NCI-H524 treated with DMSO at 0.1 percent for 48 hours (cell line): ENCODE data around the gene IL17B.

ENCODE experiments used
- DNase-seq: peaks from one replicate; lab custom pipeline; 2025; lab: John Stamatoyannopoulos, UW

IL17B gene

DNA sequence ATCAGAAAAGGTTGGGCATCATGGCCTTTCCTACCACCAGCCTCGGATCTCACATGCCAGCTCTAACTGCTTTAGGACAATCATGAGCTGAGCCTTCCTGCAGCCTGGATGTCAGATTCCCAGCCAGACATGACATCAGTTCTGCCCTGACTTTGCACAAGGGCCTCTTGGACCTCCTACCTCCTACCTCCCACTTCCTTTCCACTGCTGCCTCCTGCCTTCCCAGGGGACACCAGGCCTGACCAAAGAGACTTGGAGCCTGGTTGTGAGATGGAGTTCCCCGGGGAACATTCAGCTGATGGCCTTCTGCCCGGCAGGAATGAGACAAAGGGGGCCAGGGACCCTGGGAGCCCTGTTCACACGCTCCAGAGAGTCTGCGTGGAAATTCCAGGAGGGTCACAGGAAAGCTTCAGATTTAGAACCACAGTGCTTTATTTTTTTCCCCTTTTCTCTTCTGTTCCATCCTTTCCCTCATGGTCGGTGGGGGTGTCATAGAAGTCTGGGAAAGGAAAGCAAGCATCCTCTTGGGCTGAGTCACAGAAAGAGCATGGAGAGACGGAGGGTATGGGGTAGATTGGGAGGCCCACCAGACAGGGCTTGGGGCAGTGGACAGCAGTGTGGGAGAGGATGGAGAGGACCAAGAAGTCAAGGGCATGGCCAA lies 35.4 kb upstream of the IL17B start:
- no peak for DNase-seq

DNA sequence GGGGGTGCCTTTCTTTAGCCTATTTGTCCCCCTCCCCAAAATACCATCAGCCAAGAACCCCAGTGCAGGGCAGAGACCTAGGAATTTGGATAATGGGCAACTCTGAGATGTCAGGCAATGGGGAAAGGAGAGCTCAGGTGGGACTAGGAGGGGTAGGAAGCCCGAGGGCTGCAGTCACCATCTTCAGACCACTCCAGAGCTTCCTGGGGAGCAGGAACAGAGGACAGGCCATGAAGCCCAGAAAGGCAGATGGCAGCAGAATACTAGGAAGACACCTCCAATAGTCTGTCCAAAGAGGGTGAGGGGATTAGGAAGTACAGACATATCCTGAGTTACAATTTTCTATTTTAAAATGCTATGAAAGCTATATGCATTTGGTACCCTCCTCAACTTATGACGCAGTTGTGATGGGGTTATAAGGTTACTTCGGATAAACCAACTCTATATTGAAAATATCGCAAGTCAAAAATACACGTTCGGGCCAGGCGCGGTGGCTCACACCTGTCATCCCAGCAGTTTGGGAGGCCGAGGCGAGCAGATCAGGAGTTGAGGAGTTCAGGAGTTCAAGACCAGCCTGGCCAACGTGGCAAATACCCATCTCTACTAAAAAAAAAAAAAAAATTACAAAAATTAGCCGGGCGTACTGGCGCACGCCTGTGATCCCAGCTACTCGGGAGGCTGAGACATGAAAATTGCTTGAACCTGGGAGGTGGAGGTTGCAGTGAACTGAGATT lies 34.6 kb upstream of the IL17B start:
- no peak for DNase-seq

- DNase-seq = no peak
Observed at GRCh38 chr5:149412783-149413476, 33.8 kb upstream of the IL17B start.

DNA sequence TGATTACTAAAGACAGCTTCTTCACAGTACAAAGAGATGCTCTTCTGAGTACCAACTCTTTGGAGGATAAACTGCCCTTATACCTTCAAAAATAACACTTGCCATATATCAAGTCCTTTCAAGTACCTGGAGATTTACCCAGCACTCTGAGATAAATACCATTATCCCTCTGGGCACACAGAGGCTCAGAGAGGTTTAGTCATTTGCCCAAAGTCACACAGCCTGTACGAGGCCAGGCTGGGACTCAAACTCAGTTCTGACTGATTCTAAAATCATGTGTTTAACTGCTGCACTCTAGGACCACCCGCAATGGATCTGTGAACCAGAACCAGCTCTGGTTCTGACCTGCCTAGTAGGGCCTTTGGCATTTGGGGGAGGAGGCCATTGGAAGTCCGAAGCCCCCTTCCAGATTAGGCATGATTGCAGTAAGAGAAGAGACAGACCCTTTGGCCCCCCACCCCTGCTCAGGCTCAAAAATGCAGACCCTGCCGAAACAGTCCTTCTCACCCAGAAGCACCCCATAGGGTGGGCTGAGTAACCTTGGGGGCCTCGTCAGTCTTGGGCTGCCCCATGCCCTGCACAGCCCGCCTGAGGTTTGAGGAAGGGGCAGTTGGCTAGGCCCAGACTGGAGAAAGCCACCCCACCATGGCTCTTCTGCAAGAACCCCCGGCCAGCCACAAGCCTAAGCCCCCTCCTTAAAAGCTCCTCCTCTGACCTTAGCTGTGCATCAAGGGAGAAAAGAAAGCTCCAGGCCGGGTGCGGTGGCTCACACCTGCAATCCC lies 32.8 kb upstream of the IL17B start:
- no peak for DNase-seq

DNA sequence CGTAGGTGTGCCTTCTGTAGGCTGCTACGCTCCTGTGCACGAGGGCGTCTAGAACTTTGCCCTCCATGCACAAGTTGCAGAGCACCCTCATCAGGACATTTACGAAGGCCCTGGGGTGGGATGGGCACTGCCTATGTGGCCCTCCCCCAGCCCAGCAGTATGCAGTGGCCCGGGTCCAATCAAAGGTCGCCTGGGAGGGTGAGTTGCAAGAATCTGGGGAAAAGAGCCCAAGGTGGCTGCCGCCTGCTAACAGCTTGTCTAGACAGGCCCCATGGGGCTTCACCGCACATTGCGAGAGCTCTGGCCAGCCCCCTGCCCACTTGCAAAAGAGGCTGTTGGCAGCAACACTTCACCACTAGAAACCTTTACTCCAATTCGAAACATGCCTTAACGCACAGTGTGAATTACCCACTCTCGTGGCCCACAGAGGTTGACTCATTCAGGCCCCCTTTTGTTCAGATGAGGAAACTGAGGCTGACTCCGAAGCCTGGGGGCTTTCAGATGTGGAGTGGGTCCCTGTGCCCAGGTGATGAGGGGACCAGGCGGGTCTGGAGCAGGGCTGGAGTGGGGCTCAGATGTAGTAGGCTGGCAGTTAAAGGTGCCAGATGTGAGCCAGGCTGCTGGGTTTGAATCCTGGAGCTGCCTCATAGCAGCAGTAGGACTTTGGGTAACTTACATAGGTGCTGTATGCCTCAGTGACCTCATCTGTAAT lies 31.8 kb upstream of the IL17B start:
- DNase-seq = no peak

DNA sequence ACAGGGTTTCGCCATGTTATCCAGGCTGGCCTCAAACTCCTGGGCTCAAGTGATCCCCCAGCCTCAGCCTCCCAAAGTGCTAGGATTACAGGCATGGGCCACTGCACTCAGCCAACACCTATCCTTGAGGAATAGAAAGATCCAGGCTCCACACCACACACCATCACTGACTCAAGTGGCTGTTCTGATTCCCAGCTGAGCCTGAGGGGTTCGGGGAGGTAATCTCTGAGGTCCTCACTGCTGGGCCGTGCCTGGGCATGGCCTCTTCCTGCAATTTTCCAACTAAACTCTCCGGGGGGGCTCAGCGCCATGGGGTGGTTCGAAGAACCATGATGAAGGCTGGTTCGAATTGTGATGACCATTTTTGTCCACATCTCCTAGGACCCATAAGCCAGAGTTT lies 31.0 kb upstream of the IL17B start:
- DNase-seq = no peak

DNA sequence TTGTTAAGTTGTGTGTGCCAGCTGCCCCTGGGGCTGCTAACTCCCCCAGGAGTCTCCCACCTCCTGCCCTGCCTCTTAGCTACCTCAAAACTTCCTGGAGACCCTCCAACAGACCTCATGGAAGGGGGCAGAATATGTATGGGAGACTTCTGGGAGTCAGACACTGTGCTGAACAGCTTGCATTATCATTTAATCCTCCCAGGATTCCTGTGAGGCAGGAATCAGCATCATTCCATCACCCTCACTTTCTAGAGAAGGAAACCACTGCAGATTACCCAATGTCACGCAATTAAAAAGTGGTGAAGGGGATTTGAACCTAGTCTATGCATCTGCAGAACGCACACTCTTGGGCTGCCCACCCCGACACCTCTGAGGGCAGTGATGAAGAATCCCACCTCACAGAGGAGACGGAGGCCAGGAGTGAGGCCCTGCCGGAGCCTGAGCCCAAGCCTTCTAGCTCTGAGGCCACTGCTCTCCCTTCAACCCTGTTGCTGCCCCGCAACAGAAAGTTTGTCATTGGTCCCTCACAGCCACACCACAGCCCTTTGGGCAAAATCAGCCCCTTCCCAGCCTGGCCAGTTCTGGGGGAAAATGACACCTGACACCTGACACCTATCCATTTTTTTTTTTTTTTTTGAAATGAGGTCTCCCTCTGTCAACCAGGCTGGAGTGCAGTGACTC lies 30.3 kb upstream of the IL17B start:
- no peak for DNase-seq

DNA sequence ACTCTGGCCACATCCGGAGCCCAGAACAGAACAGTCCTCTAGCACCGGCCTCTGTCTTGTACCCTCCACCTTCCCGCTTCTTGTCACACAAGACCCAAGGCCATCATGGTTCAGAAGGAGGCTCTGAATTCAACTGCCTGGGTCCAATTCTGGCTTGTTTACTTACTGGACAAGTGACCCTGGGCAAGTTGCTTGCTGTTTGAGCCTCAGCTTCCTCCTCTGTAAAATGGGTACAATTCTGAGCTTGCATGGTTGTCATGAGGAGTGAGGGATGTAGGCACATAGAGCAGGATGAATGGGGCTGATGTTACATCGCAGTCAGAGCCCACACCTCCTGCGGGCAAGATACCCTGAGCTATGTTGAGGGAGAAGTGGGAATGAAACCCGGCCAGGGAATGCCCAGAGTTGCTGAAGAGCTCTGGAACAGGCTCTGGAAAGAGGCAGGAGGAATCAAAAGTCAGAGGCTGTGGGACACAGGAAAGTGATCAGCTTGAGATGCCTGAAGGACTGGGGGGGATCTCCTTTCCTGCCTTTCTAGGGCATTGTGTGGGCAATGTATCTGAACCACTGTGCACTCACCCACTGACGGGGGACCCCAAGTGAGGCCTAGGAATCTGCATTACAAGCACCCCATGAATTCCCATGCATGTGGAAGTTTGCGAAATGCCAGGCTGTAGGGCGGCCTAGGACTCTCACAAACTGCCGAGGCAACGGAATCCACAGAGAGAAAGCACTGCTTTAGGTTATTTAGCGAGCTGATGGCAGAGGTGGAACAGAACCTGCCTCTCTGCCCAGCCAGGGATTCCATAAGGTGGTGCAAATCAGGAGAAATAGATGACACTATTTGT lies 29.4 kb upstream of the IL17B start:
- DNase-seq = no peak

DNA sequence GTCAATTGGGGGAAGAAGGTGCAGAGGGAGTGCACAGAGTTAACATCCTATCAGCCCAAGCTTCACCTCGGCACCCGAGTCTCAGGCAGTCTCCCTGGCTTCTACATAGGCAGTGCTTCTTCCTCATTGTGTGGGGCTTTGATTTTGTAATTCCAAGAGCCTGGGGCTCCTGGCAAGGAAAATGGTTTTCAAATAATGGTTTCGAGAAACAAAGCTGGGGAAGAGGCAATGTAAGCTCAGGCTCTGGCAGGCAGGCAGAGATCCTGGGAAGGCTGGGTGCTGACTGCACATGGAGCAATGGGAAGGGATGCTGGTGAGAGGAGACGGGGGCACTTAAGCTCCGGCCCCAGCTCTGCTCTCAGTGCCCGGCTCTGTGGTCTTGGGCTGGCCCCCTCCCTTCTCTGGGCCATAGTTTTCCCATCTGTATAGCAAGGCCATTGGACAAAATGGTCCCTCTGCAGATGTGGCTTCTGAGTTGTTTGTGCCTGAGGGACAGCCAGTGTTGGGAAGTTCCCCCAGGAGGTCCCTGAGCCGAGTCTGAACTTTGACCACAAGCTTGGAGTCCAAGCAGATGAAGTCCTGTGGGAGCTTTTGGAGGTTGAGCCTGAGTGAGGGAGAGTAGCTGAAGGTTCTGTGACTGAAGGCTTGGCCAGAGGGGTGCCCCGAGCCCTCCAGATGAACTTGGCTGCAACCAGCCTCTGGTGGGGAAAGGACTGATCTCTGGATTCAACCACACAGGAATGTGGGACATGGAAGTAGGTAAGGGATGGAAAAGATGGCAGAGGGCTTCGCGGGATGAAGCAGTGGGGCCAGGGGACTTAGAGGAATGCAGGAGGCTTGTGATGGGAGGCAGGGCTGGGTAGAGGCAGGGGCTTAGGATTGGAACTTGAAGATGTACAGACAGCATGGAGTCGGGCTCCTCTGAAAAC lies 28.5 kb upstream of the IL17B start:
- DNase-seq = no peak

- DNase-seq = no peak
Observed at GRCh38 chr5:149406979-149407306, 27.9 kb upstream of the IL17B start.

GRCh38 chr5:149406203-149406978 lies 27.3 kb upstream of the IL17B start:
- no peak for DNase-seq

- DNase-seq = no peak
Observed at GRCh38 chr5:149405550-149406202, 26.6 kb upstream of the IL17B start.

DNA sequence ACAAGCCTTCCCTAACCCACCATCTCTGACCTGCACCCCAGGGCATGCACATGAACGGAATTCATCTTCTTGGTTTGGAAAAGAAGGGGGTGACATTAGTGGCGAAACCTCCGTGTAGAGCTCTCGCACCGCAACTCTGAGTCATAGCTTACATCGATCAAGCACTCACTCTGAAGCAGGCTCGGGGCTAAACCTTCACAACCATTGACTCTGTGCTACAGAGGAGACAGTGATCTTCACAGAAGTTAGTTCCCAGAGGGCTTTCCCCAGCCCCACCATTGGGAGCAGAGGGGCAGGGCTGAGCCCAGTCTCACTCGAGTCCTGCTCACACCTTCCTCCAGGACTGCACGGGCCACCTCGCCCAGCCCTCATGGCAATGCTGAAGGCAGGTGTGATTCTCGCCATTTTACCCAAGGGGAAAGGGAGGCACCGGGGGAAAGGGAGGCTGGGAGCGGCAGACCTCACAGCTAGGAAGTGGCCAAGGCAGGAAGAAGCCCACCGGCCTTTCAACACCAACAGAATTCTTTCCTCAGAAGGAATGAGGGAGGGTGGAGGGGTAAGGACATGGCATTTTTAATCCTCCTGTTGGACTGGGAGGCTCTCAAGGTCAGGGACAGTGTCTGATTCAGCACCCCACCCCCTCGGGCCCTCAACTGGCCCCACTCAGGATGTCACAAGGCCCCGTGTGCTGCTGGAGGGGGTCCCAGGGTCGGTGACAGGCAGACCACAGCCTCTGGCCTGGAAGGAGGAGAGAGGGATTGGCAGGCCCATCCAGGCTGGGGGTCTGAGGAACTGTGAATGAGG lies 25.9 kb upstream of the IL17B start:
- DNase-seq = no peak

DNA sequence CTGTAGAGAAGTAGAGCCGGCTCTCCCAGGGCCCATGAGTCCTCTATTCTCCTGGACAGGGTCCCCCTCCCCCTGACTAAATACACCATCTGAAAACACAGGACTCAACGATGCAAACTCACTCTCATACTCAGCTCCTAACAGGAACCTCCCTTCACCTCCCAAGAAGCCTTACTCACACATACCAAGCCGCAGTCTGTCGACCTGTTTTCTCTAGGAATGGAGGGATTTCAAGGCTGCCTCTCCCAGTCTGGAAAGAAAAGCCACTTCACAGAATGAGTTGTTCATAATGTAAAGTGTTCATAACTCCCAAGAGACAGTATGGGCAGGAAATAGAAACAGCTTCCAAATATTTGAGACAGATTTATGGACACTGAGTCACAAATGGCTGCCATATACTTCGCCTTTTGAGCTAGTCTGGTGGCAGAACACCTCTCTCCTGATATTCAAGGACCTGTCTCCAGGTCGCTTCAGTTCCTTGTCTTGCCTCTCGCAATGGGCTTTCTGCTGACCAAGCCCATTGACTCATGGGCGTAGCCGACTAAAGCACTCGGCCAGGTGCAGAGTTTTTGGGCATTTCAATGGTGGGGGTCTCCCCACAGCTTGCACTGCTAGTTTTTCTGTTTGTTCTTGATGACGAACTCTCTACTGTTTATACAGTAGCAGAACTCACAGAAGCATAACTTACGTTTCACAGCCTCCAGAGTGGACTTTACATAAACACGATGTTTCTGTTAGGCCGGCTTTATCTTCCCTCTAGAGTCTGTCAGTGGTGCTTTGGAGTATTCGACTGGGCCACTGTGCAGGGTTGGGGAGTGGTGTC lies 25.0 kb upstream of the IL17B start:
- no peak for DNase-seq

- DNase-seq = no peak
Observed at GRCh38 chr5:149402291-149402690, 23.2 kb upstream of the IL17B start.

DNA sequence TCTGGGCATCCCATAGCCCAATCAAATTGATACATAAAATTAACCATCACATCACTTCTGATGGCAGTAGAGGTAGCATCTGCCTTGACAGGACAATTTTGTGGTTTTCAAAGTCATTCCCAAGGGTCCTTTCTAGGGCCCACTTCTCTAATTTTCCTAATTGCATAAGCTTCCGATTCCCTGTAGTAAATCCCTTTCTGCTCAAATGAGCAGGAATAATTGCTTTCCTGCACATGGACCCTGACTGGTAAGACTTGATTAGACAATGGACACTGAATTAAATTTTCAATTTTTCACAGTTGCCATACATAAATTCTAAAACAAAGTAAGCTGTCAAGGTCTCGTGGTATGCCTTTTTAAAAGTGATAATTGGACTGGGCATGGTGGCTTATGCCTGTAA lies 22.0 kb upstream of the IL17B start:
- no peak for DNase-seq
